Keratinocyte (primary cell): ENCODE results near the gene FGF12. TPM values are rescaled to one million over a fixed set of nuclear protein-coding genes. Genes with fewer than 3 reads are reported as not detected.

Experiments
- DNase-seq: peaks from one replicate; pipeline ENCODE4 v3.0.0-alpha.2; 2011; ENCODE audit warnings: low read depth, missing footprints, low spot score
- FAIRE-seq: peaks from 2 replicates; lab custom pipeline; 2011; peaks lifted over from hg19 to GRCh38; lab: Jason Lieb, UNC
- H2AFZ ChIP-seq: 2 replicates; pipeline ENCODE4 v1.6.0; 2012; ENCODE audit warnings: low read length, control low read depth, inconsistent platforms; ENCODE audit not compliant: control insufficient read depth
- H3K27ac ChIP-seq: 2 replicates; pipeline ENCODE4 v1.5.1; 2011; ENCODE audit warnings: low read length; ENCODE audit not compliant: control insufficient read depth, insufficient read depth
- H3K27me3 ChIP-seq: 3 replicates; pipeline ENCODE4 v1.6.0; 2011; ENCODE audit warnings: low read length; ENCODE audit not compliant: control insufficient read depth, insufficient read depth; ENCODE audit errors: extremely low read depth
- H3K36me3 ChIP-seq, 2 experiments: 2 replicates in 1 of 2; 3 replicates in 1 of 2; pipeline ENCODE4 v1.5.1; 2011; ENCODE audit warnings: low read length in 2 of 2, mild to moderate bottlenecking in 1 of 2; ENCODE audit not compliant: control insufficient read depth in 2 of 2, insufficient read depth in 2 of 2; ENCODE audit errors: extremely low read depth in 1 of 2
- H3K4me1 ChIP-seq: 3 replicates; pipeline ENCODE4 v1.5.1; 2011; ENCODE audit warnings: low read length; ENCODE audit not compliant: control insufficient read depth, insufficient read depth; ENCODE audit errors: extremely low read depth
- H3K4me2 ChIP-seq: 3 replicates; pipeline ENCODE4 v1.6.0; 2011; ENCODE audit warnings: low read depth, low read length; ENCODE audit not compliant: control insufficient read depth, insufficient read depth; ENCODE audit errors: extremely low read depth
- H3K4me3 ChIP-seq, 3 experiments: fragments of 200-600 bp in 1 of 3; sonication (generic) in 1 of 3; 2 replicates in 2 of 3; 3 replicates in 1 of 3; pipeline ENCODE4 v1.5.1; 2011 to 2016; ENCODE audit warnings: low read length in 3 of 3, mild to moderate bottlenecking in 3 of 3, control low read depth in 2 of 3, inconsistent platforms in 1 of 3, low read depth in 1 of 3, mixed read lengths in 1 of 3, mixed run types in 1 of 3, moderate library complexity in 1 of 3; ENCODE audit not compliant: control insufficient read depth in 2 of 3, insufficient read depth in 2 of 3; ENCODE audit errors: extremely low read depth in 1 of 3
- H3K79me2 ChIP-seq: 2 replicates; pipeline ENCODE4 v1.6.0; 2012; ENCODE audit warnings: low read length; ENCODE audit not compliant: control insufficient read depth, insufficient read depth
- H3K9ac ChIP-seq: 3 replicates; pipeline ENCODE4 v1.6.0; 2011; ENCODE audit warnings: low read length; ENCODE audit not compliant: control insufficient read depth, insufficient read depth; ENCODE audit errors: extremely low read depth
- H3K9me1 ChIP-seq: 3 replicates; pipeline ENCODE4 v1.6.0; 2011; ENCODE audit warnings: low read length; ENCODE audit not compliant: control insufficient read depth, insufficient read depth; ENCODE audit errors: extremely low read depth
- H3K9me3 ChIP-seq: 2 replicates; pipeline ENCODE4 v1.5.1; 2012; ENCODE audit warnings: low read depth, low read length; ENCODE audit not compliant: control insufficient read depth
- H4K20me1 ChIP-seq: 3 replicates; pipeline ENCODE4 v1.6.0; 2011; ENCODE audit warnings: low read length; ENCODE audit not compliant: control insufficient read depth, insufficient read depth; ENCODE audit errors: extremely low read depth
- EZH2 ChIP-seq: IDR thresholded peaks from one replicate; pipeline ENCODE4 v1.6.1; 2012; ENCODE audit warnings: inconsistent platforms, mild to moderate bottlenecking, low read length, moderate library complexity
- dilution Hi-C: fragments of 300-500 bp; cut with MboI; formaldehyde crosslinking; loops from one replicate; pipeline ENCODE4 v1.7.0; 2020; ENCODE audit warnings: low sequenced_read_pairs; ENCODE audit not compliant: extremely low pct_ligation_motif_present
- polyA plus RNA-seq, 5 experiments: library from polyadenylated mRNA; depleted of rRNA in 3 of 5; stranded (reverse) in 3 of 5; stranded (forward) in 1 of 5; unstranded in 1 of 5; fragments of >200 nt; gene quantifications; 1 replicate in 1 of 5; 2 replicates in 3 of 5; 3 replicates in 1 of 5; pipeline versions ENCODE4 v1.2.1 to v1.2.3, GENCODE V29; 2011 to 2012; ENCODE audit warnings: missing spikeins in 2 of 5, low read depth in 1 of 5, low replicate concordance in 1 of 5
- TF ChIP-seq, protein P1 (sequence below), 3 experiments: IDR thresholded peaks in 1 of 3; conservative IDR thresholded peaks in 1 of 3; optimal IDR thresholded peaks in 1 of 3; 2 replicates in 2 of 3; 3 replicates in 1 of 3; pipeline versions ENCODE3 to v1.5.1; 2011; ENCODE audit warnings: low read length in 3 of 3, mild to moderate bottlenecking in 3 of 3, moderate library complexity in 2 of 3, control low read depth in 1 of 3, inconsistent platforms in 1 of 3; ENCODE audit not compliant: insufficient read depth in 2 of 3; ENCODE audit errors: extremely low read depth in 1 of 3

The FGF12 gene
- polyA plus RNA-seq, 1 donor (not counting 4 experiments of a cell fraction or from before 2014, with no cell fraction given), result 4.1 TPM

DNA sequence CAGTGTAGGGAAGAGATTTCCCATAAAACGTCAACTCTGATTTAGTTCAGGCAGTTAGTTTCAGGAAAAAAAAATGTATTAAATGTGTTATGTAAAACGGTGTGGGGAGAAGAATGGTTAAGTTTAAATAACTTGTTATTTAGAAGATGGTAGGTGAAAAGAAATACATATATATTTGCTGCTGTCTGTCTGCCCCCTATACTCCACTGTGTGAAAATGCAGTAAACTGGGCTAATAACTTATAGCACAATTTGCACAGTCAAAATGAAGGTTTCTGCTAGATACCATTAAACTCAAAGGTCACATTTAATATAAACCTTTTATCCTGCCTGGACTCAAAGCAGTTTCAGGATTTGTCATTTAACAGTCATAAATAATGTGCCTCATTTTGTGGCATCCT, 515.0 kb downstream of the FGF12 start:
- FAIRE-seq (no peak), DNase-seq (no peak)
- Histone ChIP-seq H3K27ac (no peak overlapping the region), H2AFZ (no peak overlapping the region), H3K4me3 (no peak overlapping the region), H4K20me1 (no peaks in the 10 kb centered on the region), H3K27me3 (no peaks in the 10 kb centered on the region), H3K9me3 (no peaks in the 10 kb centered on the region), H3K4me2 (no peak overlapping the region), H3K9ac (no peak overlapping the region), H3K9me1 (no peaks in the 10 kb centered on the region), H3K79me2 (no peaks in the 10 kb centered on the region), H3K4me1 (no peaks in the 10 kb centered on the region), H3K36me3 (no peaks in the 10 kb centered on the region)
- no peak for TF ChIP-seq EZH2
- TF ChIP-seq, protein P1, sequence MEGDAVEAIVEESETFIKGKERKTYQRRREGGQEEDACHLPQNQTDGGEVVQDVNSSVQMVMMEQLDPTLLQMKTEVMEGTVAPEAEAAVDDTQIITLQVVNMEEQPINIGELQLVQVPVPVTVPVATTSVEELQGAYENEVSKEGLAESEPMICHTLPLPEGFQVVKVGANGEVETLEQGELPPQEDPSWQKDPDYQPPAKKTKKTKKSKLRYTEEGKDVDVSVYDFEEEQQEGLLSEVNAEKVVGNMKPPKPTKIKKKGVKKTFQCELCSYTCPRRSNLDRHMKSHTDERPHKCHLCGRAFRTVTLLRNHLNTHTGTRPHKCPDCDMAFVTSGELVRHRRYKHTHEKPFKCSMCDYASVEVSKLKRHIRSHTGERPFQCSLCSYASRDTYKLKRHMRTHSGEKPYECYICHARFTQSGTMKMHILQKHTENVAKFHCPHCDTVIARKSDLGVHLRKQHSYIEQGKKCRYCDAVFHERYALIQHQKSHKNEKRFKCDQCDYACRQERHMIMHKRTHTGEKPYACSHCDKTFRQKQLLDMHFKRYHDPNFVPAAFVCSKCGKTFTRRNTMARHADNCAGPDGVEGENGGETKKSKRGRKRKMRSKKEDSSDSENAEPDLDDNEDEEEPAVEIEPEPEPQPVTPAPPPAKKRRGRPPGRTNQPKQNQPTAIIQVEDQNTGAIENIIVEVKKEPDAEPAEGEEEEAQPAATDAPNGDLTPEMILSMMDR (optimal IDR thresholded peaks at IDR 0.05 in 1 of 3, IDR thresholded peaks at IDR 0.05 in 1 of 3, conservative IDR thresholded peaks at IDR 0.05 in 1 of 3; ENCODE audit: extremely low read depth in 1 of 3, insufficient read depth in 2 of 3, low read length in 3 of 3), result peak in 1 of 3 experiments; percentile 13
- dilution Hi-C loops, result no loop called here

DNA sequence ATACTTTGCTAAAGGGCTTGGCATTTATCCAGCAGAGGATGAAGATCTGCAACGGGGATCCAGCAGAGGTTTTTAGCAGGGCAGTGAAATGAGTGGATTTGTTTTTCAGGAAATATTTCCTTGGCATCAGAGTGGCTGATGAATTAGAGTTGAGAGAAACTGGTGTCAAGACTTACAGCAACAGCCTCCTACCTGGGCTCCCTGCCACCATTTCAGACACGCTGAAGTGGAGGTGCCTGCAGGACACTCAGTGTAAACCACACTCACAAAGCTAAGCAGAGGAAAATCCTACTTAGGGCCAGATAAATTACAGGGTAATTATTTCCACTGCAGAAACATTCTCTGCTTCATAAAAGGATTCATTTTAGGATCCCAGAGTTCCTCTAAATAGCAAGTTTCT, 519.7 kb downstream of the FGF12 start:
- no peak overlapping the region for H3K9ac ChIP-seq
- TF ChIP-seq, protein P1 (optimal IDR thresholded peaks at IDR 0.05 in 1 of 3, IDR thresholded peaks at IDR 0.05 in 1 of 3, conservative IDR thresholded peaks at IDR 0.05 in 1 of 3; ENCODE audit: extremely low read depth in 1 of 3, insufficient read depth in 2 of 3, low read length in 3 of 3), result no peak
- TF ChIP-seq EZH2, result no peak
- no peak overlapping the region for H3K4me3 ChIP-seq
- H3K4me1 ChIP-seq, result no peaks in the 10 kb centered on the region
- no peaks in the 10 kb centered on the region for H3K79me2 ChIP-seq
- FAIRE-seq (no peak), DNase-seq (no peak)
- no peak overlapping the region for H3K27ac ChIP-seq
- no peaks in the 10 kb centered on the region for H3K27me3 ChIP-seq
- H2AFZ ChIP-seq, result no peak overlapping the region
- no peak overlapping the region for H3K4me2 ChIP-seq
- H4K20me1 ChIP-seq, result no peaks in the 10 kb centered on the region
- no peaks in the 10 kb centered on the region for H3K9me1 ChIP-seq
- H3K36me3 ChIP-seq, result no peaks in the 10 kb centered on the region
- dilution Hi-C loops, result no loop called here
- no peaks in the 10 kb centered on the region for H3K9me3 ChIP-seq
